ENCODE measurements around the gene INPP4B. TPM values are rescaled to one million over a fixed set of nuclear protein-coding genes. Genes with fewer than 3 reads are reported as not detected.

The INPP4B gene
- total and polyA plus RNA-seq, 2 donors (not counting 1 experiment from before 2014, with no cell fraction given) = 19.7 to 22.2 TPM

- H3K9ac ChIP-seq (ENCODE audit: insufficient read depth, low read length) = no peak overlapping the region
- H3K9me3 ChIP-seq (ENCODE audit: control insufficient read depth, insufficient read depth, low read depth, low read length) = no peaks in the 10 kb centered on the region
- TF ChIP-seq EZH2 (IDR thresholded peaks at IDR 0.05; ENCODE audit: low read length, missing control alignments) (no peak), CTCF (conservative IDR thresholded peaks at IDR 0.05 in 1 of 2, IDR thresholded peaks at IDR 0.05 in 1 of 2; ENCODE audit: low read depth in 1 of 2, low read length in 2 of 2) (no peak)
- H3K27ac ChIP-seq (ENCODE audit: insufficient read depth, low read length) = no peak overlapping the region
- H3K27me3 ChIP-seq (ENCODE audit: control insufficient read depth, insufficient read depth, low read length) = no peaks in the 10 kb centered on the region
- DNase-seq (ENCODE audit: low read depth in 2 of 2) = no peak
- H3K4me1 ChIP-seq (ENCODE audit: control insufficient read depth, extremely low read depth, insufficient read depth, low read length) = no peaks in the 10 kb centered on the region
- H3K79me2 ChIP-seq (ENCODE audit: control insufficient read depth, insufficient read depth, low read length) = no peaks in the 10 kb centered on the region
- no peak overlapping the region for H3K4me2 ChIP-seq (ENCODE audit: extremely low read depth, insufficient read depth, low read length)
- H3K36me3 ChIP-seq (ENCODE audit: control insufficient read depth, insufficient read depth, low read length) = no peaks in the 10 kb centered on the region
- no peaks in the 10 kb centered on the region for H4K20me1 ChIP-seq (ENCODE audit: control insufficient read depth, extremely low read depth, insufficient read depth, low read length)
- H3K4me3 ChIP-seq (replicated peaks in 1 of 4; ENCODE audit: control extremely low read depth in 1 of 4, insufficient read depth in 1 of 4, low read depth in 3 of 4, low read length in 4 of 4) = no peak overlapping the region
- no peak overlapping the region for H2AFZ ChIP-seq (ENCODE audit: low read length)
These were observed 250.8 kb downstream of the INPP4B start for GRCh38 chr4:142595222-142595871.

- no peaks in the 10 kb centered on the region for H3K27me3 ChIP-seq (ENCODE audit: control insufficient read depth, insufficient read depth, low read length)
- no peaks in the 10 kb centered on the region for H3K4me1 ChIP-seq (ENCODE audit: control insufficient read depth, extremely low read depth, insufficient read depth, low read length)
- no peak overlapping the region for H2AFZ ChIP-seq (ENCODE audit: low read length)
- no peaks in the 10 kb centered on the region for H3K36me3 ChIP-seq (ENCODE audit: control insufficient read depth, insufficient read depth, low read length)
- no peak overlapping the region for H3K4me3 ChIP-seq (replicated peaks in 1 of 4; ENCODE audit: control extremely low read depth in 1 of 4, insufficient read depth in 1 of 4, low read depth in 3 of 4, low read length in 4 of 4)
- peak; percentile 10 to 32 for DNase-seq (ENCODE audit: low read depth in 2 of 2)
- no peaks in the 10 kb centered on the region for H3K9me3 ChIP-seq (ENCODE audit: control insufficient read depth, insufficient read depth, low read depth, low read length)
- no peaks in the 10 kb centered on the region for H4K20me1 ChIP-seq (ENCODE audit: control insufficient read depth, extremely low read depth, insufficient read depth, low read length)
- no peak overlapping the region for H3K9ac ChIP-seq (ENCODE audit: insufficient read depth, low read length)
- no peak overlapping the region for H3K27ac ChIP-seq (ENCODE audit: insufficient read depth, low read length)
- no peaks in the 10 kb centered on the region for H3K79me2 ChIP-seq (ENCODE audit: control insufficient read depth, insufficient read depth, low read length)
- H3K4me2 ChIP-seq (ENCODE audit: extremely low read depth, insufficient read depth, low read length) = no peak overlapping the region
- no peak for TF ChIP-seq EZH2 (IDR thresholded peaks at IDR 0.05; ENCODE audit: low read length, missing control alignments)
- no peak for TF ChIP-seq CTCF (conservative IDR thresholded peaks at IDR 0.05 in 1 of 2, IDR thresholded peaks at IDR 0.05 in 1 of 2; ENCODE audit: low read depth in 1 of 2, low read length in 2 of 2)
These were observed 260.7 kb downstream of the INPP4B start for GRCh38 chr4:142585411-142585810.

GRCh38 chr4:142583708-142584107, 262.4 kb downstream of the INPP4B start:
- no peaks in the 10 kb centered on the region for H3K9me3 ChIP-seq (ENCODE audit: control insufficient read depth, insufficient read depth, low read depth, low read length)
- no peaks in the 10 kb centered on the region for H3K4me1 ChIP-seq (ENCODE audit: control insufficient read depth, extremely low read depth, insufficient read depth, low read length)
- H3K4me3 ChIP-seq (replicated peaks in 1 of 4; ENCODE audit: control extremely low read depth in 1 of 4, insufficient read depth in 1 of 4, low read depth in 3 of 4, low read length in 4 of 4) = no peak overlapping the region
- no peak overlapping the region for H3K4me2 ChIP-seq (ENCODE audit: extremely low read depth, insufficient read depth, low read length)
- H3K9ac ChIP-seq (ENCODE audit: insufficient read depth, low read length) = no peak overlapping the region
- no peaks in the 10 kb centered on the region for H4K20me1 ChIP-seq (ENCODE audit: control insufficient read depth, extremely low read depth, insufficient read depth, low read length)
- H2AFZ ChIP-seq (ENCODE audit: low read length) = no peak overlapping the region
- H3K79me2 ChIP-seq (ENCODE audit: control insufficient read depth, insufficient read depth, low read length) = no peaks in the 10 kb centered on the region
- no peak overlapping the region for H3K27ac ChIP-seq (ENCODE audit: insufficient read depth, low read length)
- no peak for DNase-seq (ENCODE audit: low read depth in 2 of 2)
- TF ChIP-seq CTCF (conservative IDR thresholded peaks at IDR 0.05 in 1 of 2, IDR thresholded peaks at IDR 0.05 in 1 of 2; ENCODE audit: low read depth in 1 of 2, low read length in 2 of 2) = no peak
- no peak for TF ChIP-seq EZH2 (IDR thresholded peaks at IDR 0.05; ENCODE audit: low read length, missing control alignments)
- no peaks in the 10 kb centered on the region for H3K27me3 ChIP-seq (ENCODE audit: control insufficient read depth, insufficient read depth, low read length)
- no peaks in the 10 kb centered on the region for H3K36me3 ChIP-seq (ENCODE audit: control insufficient read depth, insufficient read depth, low read length)

Measured in fibroblast of lung (primary cell).